Hepatocyte (in vitro differentiated cells): Measurements from ENCODE around the gene DYRK2.

Experiments used
- CTCF ChIP-seq: fragments of 200-600 bp; sonication (generic); IDR thresholded peaks from 2 replicates; pipeline ENCODE4 v1.5.1; 2016; ENCODE audit warnings: antibody characterized with exemption, mild to moderate bottlenecking; ENCODE audit not compliant: poor library complexity
- EZH2 ChIP-seq: fragments of 200-600 bp; sonication (generic); IDR thresholded peaks from 2 replicates; pipeline ENCODE4 v1.6.1; 2016; ENCODE audit warnings: antibody characterized with exemption, mild to moderate bottlenecking, borderline replicate concordance
- EZH2phosphoT487 ChIP-seq: fragments of 200-600 bp; sonication (generic); IDR thresholded peaks from one replicate; pipeline ENCODE4 v1.6.1; 2018; ENCODE audit warnings: antibody characterized with exemption, mild to moderate bottlenecking, low read depth, moderate library complexity; ENCODE audit not compliant: unreplicated experiment, severe bottlenecking

DNA sequence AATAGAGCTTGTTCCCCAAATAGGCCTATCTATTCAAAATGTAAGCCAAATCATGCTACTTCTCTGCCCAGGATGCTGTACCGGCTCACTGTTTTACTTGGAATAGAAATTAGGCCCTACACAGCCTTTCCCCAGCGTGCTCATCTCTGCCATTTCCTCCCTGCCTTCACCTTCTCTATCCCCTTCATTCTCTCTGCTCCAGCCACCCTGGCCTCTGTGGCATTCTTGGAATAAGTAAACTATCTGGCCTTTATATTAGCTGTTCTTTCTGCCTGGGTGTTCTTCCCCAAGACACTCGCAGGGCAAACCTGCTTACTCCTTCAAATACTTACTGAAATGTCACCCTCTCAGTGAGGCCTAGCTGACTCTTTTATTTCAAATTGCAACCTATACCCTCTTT, 30.9 kb upstream of the DYRK2 start:
- no peak for TF ChIP-seq CTCF
- no peak for TF ChIP-seq EZH2
- TF ChIP-seq EZH2phosphoT487 = no peak
